Epithelial cell of prostate (primary cell): ENCODE measurements around the gene DPM2.

Experiments used
- DNase-seq: peaks from one replicate; pipeline ENCODE4 v3.0.0-alpha.2; 2011; ENCODE audit warnings: low read depth, low spot score
- H3K27ac ChIP-seq: fragments of 450-650 bp; 2 replicates; pipeline ENCODE4 v1.5.1; 2017; ENCODE audit warnings: mild to moderate bottlenecking

Gene DPM2

GRCh38 chr9:127905788-127906191 is 31.9 kb downstream of the DPM2 start:
- H3K27ac ChIP-seq: no peak overlapping the region
- no peak for DNase-seq

- peak overlapping the region; percentile 44 for H3K27ac ChIP-seq
- no peak for DNase-seq
These were observed 32.5 kb downstream of the DPM2 start for GRCh38 chr9:127905004-127905728.

GRCh38 chr9:127904561-127905003 is 33.1 kb downstream of the DPM2 start:
- no peak for DNase-seq
- H3K27ac ChIP-seq: peak overlapping the region; percentile 44

- peak overlapping the region; percentile 44 for H3K27ac ChIP-seq
- no peak for DNase-seq
These were observed 33.8 kb downstream of the DPM2 start for GRCh38 chr9:127903557-127904475.

- H3K27ac ChIP-seq: peak within 1 kb of the TSS; percentile 31
- DNase-seq: no peak
These were observed 38.3 kb downstream of the DPM2 start, which contains the start of gene ST6GALNAC6 for GRCh38 chr9:127899128-127899943. TSS of gene ST6GALNAC6 (minus strand) at chr9:127899603. CDS start at chr9:127897981, 1,622 bp downstream.

- H3K27ac ChIP-seq: peak overlapping the region; percentile 31
- DNase-seq: no peak
These were observed 39.1 kb downstream of the DPM2 start for GRCh38 chr9:127898433-127899127.

GRCh38 chr9:127897193-127897692 is 40.4 kb downstream of the DPM2 start:
- DNase-seq: no peak
- no peak overlapping the region for H3K27ac ChIP-seq

GRCh38 chr9:127896395-127897192 is 41.1 kb downstream of the DPM2 start:
- no peak overlapping the region for H3K27ac ChIP-seq
- DNase-seq: no peak

GRCh38 chr9:127895811-127896210 is 41.8 kb downstream of the DPM2 start:
- H3K27ac ChIP-seq: no peak overlapping the region
- DNase-seq: no peak

- no peak for DNase-seq
These were observed 44.3 kb downstream of the DPM2 start for GRCh38 chr9:127893392-127893791.

GRCh38 chr9:127892831-127893230 is 44.8 kb downstream of the DPM2 start:
- no peak overlapping the region for H3K27ac ChIP-seq
- no peak for DNase-seq

More at GRCh38 chr9:127893392-127893791, 44.3 kb downstream of the DPM2 start:
- H3K27ac ChIP-seq: no peak overlapping the region

- DNase-seq: no peak
- no peak overlapping the region for H3K27ac ChIP-seq
These were observed 47.6 kb downstream of the DPM2 start for GRCh38 chr9:127890053-127890452.

GRCh38 chr9:127887792-127888191 is 49.9 kb downstream of the DPM2 start:
- H3K27ac ChIP-seq: no peak overlapping the region
- DNase-seq: no peak

GRCh38 chr9:127886401-127886972 is 51.2 kb downstream of the DPM2 start:
- DNase-seq: no peak

GRCh38 chr9:127885508-127886281 is 52.0 kb downstream of the DPM2 start:
- no peak overlapping the region for H3K27ac ChIP-seq
- no peak for DNase-seq

More at GRCh38 chr9:127886401-127886972, 51.2 kb downstream of the DPM2 start:
- H3K27ac ChIP-seq: no peak overlapping the region
